Epithelial cell of prostate (primary cell): ENCODE data around the gene SLC10A6.
"Not testable (repeated sequence)": the region's sequence is repeated elsewhere in the genome, so short reads cannot be mapped to it uniquely, and the experiment has no call there.

Experiments used
- DNase-seq: peaks from one replicate; pipeline ENCODE4 v3.0.0-alpha.2; 2011; ENCODE audit warnings: low read depth, low spot score
- H3K27ac ChIP-seq: fragments of 450-650 bp; 2 replicates; pipeline ENCODE4 v1.5.1; 2017; ENCODE audit warnings: mild to moderate bottlenecking

Gene SLC10A6, protein sequence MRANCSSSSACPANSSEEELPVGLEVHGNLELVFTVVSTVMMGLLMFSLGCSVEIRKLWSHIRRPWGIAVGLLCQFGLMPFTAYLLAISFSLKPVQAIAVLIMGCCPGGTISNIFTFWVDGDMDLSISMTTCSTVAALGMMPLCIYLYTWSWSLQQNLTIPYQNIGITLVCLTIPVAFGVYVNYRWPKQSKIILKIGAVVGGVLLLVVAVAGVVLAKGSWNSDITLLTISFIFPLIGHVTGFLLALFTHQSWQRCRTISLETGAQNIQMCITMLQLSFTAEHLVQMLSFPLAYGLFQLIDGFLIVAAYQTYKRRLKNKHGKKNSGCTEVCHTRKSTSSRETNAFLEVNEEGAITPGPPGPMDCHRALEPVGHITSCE

DNA sequence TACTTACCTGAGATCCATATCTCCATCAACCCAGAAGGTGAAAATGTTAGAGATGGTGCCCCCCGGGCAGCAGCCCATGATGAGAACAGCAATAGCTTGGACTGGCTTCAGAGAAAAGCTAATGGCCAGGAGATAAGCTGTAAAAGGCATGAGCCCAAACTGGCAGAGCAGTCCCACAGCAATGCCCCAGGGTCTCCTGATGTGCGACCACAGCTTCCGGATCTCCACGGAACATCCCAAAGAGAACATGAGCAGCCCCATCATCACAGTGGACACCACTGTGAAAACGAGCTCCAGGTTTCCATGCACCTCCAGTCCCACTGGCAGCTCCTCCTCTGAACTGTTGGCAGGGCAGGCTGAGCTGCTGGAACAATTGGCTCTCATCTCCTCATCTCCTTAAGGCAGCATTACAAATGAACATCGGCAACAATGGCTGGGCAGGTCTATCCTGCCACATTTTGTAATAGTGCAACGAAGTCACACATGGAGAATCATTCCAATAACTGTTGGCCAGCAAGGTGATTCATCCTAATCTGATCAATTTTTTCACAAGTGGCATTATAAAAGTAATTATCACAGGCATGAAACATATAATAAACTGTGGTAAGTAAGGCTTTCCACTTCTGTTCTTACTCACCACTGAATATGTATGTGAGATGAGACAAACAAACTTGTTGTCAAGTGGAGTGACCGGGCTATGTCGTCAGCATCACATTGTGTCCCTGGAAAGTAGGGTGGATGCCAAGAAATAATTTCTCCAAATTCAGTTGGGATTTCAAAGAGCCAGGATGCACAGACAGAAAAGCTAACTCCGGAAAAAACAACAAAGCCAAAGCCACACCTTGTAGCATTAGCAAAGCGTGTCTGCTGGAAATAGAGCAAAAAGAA, at the start of gene SLC10A6:
Gene SLC10A6 (minus strand): TSS at position 653 of the 888 bp plus-strand sequence. CDS start 269 bp downstream, at position 384.
- H3K27ac ChIP-seq, result peak within 1 kb of the TSS; percentile 99
- no peak for DNase-seq

DNA sequence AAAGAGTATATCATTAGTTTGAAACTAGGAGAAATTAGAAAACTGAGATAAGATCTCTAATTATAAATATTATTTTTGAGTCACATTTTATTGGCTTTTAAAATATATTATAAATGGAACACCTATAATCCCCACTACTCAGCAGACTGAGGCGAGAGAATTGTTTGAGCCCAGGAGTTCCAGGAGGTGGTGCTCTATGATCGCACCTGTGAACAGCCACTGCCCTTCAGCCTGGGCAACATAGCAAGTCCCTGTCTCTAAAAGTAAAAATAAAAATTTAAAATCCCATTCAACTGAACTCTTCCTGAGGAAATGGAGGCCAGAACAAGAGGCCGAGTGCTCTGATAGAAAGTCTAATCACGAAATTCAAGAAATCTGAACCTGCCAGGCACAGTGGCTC, 49.4 kb upstream of the SLC10A6 start:
- no peak for DNase-seq
- no peak overlapping the region for H3K27ac ChIP-seq

DNA sequence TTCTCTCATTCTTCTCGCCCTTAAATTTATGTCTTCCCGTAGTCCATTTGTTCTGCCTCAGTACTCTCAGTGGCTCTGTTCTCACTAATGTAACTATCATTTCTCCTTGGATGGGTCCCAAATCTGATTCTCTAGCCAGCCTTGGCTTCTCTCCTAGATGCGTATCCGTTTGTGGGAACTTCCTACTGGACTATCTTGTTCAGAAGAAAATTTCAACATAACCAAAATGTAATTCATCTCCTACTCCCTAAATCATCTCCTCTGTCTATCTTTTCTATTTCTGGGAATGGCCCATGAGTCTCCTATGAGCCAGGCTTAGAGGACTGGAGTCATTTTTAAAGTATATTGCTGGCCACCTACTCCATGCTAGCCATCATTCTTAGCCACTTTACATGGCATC, 47.4 kb upstream of the SLC10A6 start:
- H3K27ac ChIP-seq, result no peak overlapping the region
- no peak for DNase-seq

DNA sequence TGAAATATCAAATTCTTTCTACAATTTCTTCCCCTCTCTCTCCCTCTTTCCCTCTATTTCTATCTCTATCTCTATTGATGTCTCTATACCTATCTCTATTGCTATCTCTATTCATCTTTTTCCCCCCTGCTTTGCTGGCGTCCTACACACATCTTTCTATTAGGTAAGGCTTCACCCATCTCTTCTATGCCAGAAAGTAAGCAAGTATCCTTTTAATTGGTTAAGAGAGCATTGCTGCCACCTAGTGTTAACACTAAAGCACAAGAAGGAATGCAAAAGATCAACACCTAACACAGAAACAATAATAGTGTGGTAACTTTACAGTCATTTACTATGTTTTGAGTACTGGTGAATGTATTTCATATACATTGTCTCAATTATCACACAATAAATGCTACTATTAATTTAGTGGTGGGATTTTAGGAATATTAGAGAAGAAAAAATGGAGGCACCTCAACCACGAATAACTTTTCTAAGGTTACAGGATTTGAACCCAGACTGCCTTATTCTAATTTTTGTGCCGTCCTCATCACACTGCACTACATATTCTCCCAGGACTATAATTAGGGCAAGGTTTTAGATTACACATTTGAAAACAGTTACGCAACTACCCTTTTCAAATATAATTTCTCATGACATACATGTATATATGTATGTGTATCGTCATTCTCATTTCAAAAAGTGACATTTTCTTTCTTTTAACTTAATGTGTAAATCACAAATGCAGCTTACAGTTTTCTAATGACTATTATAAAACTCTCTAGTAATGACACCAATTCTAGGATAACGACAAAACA, 46.7 kb upstream of the SLC10A6 start:
- H3K27ac ChIP-seq, result peak overlapping the region; percentile 99
- no peak for DNase-seq

DNA sequence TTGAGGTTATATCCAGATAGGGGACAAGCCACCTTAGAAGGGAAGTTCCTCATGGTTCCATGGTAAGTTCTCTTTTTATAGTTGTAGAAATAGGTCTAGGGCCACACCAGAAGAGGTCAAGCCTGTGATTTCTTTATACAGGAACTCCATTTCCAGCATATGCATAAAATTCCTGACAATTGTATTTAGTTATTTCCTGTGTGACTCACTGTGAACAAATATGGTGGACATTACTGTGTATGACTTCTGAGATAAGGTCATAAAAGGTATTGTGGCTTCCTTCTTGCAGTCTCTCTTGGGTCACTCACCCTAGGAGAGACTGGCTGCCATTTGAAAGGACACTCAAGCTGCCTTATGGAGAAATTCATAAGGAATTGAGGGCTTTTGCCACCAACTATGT, 45.3 kb upstream of the SLC10A6 start:
- DNase-seq, result no peak
- peak overlapping the region; percentile 99 for H3K27ac ChIP-seq

DNA sequence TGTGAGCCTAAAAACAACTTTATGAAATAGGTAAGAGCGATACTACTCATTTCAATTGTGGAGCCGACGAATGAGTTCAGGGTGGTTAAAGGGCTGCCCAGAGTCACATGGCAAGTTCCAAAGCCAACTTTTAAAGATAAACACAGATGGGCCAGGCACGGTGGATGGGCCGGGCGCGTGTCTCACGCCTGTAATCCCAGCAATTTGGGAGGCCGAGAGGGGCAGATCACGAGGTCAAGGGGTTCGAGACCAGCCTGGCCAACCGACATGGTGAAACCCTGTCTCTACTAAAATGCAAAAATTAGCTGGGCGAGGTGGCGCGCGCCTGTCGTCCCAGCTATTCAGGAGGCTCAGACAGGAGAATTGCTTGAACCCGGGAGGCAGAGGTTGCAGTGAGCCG, 44.0 kb upstream of the SLC10A6 start:
- peak overlapping the region; percentile 99 for H3K27ac ChIP-seq
- no peak for DNase-seq

DNA sequence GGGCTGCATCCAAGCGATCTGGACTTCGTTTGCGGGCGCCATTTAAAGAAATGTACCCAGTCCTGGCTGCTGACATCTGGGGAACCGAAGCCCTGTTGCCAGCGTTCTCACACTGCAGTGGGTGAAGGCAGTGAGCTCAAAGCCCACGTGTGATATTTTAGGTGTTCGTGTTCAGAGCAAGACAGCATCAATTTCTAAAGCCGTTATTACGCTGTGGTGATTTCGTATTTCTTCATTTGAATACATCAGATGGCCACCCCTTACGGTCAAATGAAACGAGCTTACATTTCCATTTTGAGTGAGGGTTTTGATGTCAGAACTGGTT, 43.4 kb upstream of the SLC10A6 start:
- no peak for DNase-seq
- H3K27ac ChIP-seq, result peak overlapping the region; percentile 99

DNA sequence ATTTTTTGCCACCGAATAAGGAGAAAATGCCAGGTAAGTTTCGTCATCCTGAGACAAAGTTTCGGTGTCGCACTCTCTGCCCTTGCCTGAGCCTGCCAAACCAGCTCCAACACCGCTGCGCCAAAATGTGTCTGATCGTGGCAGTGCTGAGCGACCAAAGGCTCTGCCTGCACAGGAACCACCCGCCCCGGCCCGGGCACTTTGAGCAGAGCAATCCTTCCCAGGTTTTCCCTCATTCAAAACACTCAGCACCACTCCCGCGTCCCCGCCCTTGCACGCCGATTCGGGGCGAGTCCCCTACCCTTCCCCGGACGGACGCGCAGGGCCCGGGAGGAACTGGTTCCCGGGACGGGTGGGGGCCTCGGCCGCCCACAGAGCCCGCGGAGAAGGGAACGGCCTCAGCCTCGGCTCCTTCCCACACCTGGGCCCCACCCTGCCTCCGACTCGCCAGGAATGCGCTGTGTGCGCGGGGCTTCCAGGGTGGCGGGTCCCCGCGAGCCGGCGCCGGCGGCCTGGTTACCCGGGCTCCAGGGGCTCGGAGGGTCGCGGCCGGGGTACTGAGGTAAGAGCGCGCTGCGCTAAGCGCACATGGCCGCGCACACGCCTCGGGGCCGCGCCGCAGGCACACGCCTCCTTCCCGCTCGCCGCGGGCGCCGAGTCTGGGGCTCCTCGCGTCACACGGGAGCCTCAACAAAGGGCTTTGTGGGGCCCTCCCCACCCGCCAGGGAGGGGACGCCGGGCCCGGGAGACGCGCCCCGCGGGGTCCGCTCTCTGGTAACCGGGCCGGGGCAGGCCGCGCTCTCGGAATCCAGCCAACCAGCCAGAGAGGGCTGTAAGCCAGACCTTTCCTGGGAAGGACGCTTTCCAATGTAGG, 42.8 kb upstream of the SLC10A6 start, which contains the start of gene C4orf36:
Gene C4orf36 (minus strand): TSS at position 661 of the 874 bp plus-strand sequence. CDS start 902 bp downstream, outside the sequence.
- peak within 1 kb of the TSS; percentile 99 for H3K27ac ChIP-seq

DNA sequence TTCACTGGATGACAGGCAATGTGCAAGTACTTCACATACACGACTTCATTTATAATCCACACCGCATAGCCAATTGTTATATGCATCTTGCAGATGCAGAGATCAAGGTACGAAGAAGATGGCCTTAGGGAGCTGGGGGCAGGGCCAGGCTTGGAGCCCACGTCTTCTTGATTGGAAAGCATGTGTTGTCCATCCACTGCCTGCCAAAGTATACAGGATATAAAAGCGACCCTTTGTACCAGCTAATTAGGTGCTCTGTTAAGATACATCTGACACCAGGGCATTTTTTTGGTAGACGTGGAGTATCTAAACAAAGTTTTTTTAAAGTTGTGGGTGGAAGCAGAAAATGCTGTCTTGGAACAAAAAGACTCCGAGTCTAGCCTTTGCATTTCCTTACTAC, 41.6 kb upstream of the SLC10A6 start:
- no peak for DNase-seq
- H3K27ac ChIP-seq, result peak overlapping the region; percentile 99

More for the DNA sequence above, 42.8 kb upstream of the SLC10A6 start, which contains the start of gene C4orf36:
- DNase-seq, result peak; percentile 75

DNA sequence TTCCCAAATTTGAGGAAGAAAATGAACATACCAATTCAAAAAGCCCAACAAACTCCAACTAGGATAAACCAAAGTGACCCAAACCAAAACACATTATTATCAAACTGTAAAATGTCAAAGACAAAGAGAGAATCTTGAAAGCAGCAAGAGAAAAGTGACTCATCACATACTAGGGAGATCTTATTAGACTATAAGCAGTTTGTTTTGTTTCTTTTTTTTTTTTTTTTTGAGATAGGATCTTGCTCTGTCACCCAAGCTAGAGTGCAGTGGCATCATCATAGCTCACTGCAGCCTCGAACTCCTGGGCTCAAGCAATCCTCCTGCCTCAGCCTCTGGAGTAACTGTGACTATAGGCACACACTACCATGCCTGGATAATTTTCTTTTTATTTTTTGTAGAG, 30.5 kb upstream of the SLC10A6 start:
- no peak for DNase-seq
- H3K27ac ChIP-seq, result no peak overlapping the region

DNA sequence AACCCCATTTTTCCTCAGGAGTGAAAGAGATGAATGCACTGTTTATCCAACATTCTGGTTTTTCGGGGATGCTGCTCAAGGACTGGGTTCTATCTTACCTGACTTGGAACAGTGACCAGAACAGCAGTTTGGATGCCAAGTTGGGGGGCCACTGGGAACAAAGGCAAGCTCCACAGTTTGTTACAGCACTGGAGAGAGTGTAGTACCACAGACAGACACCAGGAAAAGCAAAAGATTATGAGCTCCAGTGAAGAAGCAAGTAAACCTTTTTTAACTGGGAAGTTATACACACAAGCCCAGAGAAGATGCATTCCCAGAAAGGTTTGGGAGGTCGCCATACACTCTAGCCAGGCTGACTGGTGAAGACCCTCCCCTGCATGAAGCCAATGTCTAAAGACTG, 29.5 kb upstream of the SLC10A6 start:
- DNase-seq, result no peak
- no peak overlapping the region for H3K27ac ChIP-seq

DNA sequence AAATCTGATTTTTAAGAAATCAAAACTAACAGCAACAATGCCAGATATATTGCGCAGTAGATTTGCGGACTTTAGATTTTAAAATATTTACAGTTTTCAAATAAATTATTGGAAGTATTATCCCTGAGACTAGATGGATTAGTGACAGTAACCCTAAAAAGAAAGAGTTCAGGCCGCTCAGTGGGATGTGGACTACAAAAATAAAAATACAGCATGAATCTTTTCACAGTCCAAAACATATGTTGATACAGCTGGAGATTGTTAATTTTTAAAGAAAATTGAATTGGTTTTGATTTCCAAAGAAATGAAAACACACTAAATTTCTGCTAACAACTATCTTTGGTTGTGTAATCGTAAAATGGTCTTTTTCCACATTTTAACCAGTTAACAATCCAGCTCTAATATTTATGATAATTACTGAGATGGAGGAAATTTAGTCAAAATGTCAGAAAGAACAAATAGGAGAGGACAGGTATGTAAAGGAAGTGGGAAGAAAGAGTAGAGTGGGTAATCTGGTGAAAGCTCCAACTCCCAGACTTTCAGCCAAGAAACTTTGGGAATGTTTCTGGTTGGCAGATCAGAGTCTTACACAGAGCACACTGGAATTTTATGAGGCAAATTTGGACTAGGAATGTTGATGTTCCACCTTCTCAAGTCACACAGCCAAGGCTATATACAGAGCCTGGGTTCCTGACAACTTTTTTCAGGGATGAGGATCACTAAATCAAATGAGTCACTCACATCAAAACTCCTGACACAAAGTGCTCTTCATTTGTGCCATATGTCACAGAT, 27.9 kb upstream of the SLC10A6 start:
- H3K27ac ChIP-seq, result no peak overlapping the region
- DNase-seq, result no peak

DNA sequence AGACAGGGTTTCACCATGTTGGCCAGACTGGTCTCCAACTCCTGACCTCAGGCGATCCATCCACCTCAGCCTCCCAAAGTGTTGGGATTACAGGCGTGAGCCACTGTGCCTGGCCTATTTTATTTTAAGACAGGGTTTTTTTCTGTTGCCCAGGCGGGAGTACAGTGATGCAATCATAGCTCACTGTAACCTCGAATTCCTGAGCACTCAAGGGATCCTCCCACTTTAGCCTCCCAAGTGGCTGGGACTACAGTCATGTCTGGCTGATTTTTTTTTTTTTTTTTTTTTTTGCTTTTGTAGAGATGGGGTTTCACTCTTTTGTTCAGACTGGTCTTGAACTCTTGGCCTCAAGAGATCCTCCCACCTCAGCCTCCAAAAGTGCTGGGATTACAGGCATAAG, 26.3 kb upstream of the SLC10A6 start:
- not testable (repeated sequence) for H3K27ac ChIP-seq, DNase-seq

DNA sequence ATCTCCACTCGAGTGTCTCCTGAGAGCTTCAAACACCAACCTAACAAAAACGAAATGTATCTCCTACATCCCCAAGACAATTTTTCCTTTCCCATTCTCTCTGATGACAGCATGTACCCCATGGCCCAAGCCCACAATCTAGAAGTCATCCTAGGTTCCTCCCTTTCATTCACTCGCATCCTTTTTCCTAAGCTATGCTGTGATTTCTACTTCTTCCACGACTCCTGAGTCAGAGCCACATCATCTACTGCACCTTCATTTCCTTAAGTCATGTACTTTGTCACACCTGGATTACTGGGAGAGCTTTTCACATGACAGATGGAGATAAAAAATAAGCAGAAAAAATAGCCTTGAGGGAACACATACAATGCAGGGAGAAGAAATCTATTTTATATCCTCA, 23.0 kb upstream of the SLC10A6 start:
- H3K27ac ChIP-seq, result peak overlapping the region; percentile 32
- DNase-seq, result no peak

DNA sequence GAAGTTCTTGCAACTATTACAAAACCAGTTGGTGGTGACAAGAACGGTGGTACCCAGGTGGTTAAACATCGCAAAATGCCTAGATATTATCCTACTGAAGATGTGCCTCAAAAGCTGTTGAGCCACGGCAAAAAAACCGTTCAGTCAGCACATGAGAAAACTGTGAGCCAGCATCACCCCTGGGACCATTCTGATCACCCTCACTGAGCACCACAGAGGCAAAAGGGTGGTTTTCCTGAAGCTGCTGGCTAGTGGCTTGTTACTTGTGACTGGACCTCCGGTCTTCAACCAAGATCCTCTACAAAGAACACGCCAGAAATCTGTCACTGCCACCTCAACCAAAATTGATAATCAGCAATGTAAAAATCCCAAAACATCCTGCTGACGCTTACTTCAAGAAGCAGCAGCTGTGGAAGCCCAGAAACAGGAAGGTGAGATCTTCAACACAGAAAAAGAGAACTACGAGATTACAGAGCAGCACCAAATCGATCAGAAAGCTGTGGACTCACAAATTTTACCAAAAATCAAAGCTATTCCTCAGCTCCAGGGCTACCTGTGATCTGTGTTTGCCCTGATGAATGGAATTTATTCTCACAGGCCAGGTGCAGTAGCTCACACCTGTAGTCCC, 21.4 kb upstream of the SLC10A6 start:
- H3K27ac ChIP-seq, result no peak overlapping the region
- DNase-seq, result no peak

DNA sequence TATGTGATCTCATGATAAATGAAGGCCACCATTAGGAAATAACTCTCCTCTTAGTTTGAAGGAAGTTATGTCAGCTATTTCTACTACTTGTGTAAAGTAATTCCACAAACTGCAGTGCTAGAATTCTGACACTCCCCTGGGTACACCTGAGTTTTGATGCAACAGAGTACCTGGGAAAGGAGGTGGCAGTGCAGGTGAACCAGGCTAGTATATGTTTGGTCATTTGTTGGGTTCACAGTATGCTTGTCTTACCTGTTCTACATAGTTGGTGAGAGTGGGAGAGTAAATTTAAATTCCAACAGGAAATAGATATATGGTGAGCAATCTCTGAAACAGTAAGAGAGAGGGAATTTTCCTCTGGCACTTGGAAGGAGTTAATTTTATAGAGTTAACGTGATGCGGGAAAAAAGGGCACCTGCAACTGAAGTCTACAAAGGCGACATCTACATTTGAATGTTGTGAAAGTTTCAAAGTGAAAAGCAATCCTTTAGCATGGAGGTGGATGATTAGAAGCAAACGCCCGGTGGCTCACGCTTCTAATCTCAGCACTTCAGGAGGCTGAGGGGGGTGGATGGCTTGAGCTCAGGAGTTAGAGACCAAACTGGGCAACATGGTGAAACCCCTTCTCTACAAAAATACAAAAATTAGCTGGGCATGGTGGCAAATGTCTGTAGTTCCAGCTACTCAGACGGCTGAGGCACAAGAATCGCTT, 8.3 kb upstream of the SLC10A6 start:
- peak; percentile 24 for DNase-seq
- peak overlapping the region; percentile 80 for H3K27ac ChIP-seq

DNA sequence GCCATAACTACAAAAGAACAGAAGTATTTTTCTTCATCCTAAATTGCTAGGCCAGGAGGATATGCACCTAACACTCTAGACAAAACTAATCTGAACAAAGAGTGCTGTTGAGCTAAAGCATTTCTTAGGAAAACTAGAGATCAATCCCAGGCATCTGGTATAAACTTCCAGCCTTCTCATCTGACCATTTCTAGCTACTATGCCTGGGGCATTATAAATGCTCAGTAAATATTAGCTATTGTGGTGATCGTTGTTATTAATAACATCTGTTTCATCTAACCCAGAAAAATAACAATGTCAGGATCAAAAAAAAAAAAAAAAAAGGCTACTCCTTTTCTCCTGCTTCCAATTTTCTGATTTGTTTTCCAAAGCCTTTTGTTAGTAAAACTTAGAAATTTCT, 7.7 kb upstream of the SLC10A6 start:
- DNase-seq, result no peak
- peak overlapping the region; percentile 80 for H3K27ac ChIP-seq

DNA sequence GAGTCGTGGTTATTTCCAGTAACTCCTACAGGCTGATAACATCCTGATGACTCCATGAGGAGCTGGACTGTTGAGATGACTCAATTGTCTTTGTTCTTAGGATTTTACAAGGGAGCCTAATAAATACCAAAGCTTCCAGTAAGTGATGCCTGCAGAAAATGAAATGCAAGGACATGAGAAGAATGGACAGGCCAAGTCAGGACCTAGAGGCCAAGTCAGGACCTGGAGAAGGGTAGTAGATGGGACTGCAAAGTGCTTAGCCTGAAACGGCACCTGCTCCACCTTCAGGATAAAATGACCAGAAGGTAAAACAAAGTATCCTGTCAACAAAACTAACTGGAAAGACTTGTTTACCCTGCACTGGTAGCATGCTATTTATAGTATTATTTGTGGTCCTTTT, 6.4 kb upstream of the SLC10A6 start:
- H3K27ac ChIP-seq, result peak overlapping the region; percentile 80
- no peak for DNase-seq
